ENCODE results near the gene RARA. TPM values are rescaled to one million over a fixed set of nuclear protein-coding genes. Genes with fewer than 3 reads are reported as not detected.

RARA gene
- total and polyA plus RNA-seq, 11 donors = 14.1 to 41.4 (median 19.4) TPM

DNA sequence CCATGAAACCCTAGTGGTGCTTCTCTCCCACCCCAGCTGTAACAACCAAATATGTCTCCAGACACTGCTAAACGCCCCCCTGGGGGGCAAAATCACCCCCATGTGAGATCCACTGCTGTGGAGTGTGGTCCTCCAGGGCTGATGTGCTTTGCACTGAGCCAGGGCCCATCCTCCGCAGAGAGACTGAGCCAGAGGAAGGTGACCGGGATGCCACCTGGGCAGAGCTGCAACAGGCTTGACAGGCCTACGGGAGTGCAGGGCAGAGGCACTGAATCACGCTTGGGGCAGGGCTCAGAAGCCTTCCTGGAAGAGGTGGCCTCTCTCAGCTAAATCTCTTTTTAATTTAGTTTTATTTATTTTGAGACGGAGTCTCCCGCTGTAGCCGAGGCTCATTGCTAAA lies 51.1 kb downstream of the RARA start:
- Histone ChIP-seq H3K9me3 (no peaks in the 10 kb centered on the region), H3K27ac (no peak overlapping the region), H3K36me3 (peaks cover 0 to 20% (median 12%) of the 10 kb centered on the region in 9 donors), H3K27me3 (peaks cover 0 to 16% (median 0%) of the 10 kb centered on the region in 9 donors), H3K4me3 (no peak overlapping the region), H3K4me1 (peaks cover 0 to 45% (median 20%) of the 10 kb centered on the region in 12 donors)
- WGBS, 4 donors = 90 to 95% (median 92%) methylated on average over 8 of the region's 8 CpGs
- intact Hi-C loops (cut with DNase I) = loop anchor here in 7 of 10 donors (2.0 to 5.0 kb wide), 8 partner anchors 37 to 202 kb away; partner anchors contain the start of gene TOP2A (in 4 of the 7)
- TF ChIP-seq POLR2A (IDR thresholded peaks at IDR 0.05) = no peak
- TF ChIP-seq, protein P1, sequence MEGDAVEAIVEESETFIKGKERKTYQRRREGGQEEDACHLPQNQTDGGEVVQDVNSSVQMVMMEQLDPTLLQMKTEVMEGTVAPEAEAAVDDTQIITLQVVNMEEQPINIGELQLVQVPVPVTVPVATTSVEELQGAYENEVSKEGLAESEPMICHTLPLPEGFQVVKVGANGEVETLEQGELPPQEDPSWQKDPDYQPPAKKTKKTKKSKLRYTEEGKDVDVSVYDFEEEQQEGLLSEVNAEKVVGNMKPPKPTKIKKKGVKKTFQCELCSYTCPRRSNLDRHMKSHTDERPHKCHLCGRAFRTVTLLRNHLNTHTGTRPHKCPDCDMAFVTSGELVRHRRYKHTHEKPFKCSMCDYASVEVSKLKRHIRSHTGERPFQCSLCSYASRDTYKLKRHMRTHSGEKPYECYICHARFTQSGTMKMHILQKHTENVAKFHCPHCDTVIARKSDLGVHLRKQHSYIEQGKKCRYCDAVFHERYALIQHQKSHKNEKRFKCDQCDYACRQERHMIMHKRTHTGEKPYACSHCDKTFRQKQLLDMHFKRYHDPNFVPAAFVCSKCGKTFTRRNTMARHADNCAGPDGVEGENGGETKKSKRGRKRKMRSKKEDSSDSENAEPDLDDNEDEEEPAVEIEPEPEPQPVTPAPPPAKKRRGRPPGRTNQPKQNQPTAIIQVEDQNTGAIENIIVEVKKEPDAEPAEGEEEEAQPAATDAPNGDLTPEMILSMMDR (IDR thresholded peaks at IDR 0.05) = no peak
- ATAC-seq = no peak
- DNase-seq = no peak

DNA sequence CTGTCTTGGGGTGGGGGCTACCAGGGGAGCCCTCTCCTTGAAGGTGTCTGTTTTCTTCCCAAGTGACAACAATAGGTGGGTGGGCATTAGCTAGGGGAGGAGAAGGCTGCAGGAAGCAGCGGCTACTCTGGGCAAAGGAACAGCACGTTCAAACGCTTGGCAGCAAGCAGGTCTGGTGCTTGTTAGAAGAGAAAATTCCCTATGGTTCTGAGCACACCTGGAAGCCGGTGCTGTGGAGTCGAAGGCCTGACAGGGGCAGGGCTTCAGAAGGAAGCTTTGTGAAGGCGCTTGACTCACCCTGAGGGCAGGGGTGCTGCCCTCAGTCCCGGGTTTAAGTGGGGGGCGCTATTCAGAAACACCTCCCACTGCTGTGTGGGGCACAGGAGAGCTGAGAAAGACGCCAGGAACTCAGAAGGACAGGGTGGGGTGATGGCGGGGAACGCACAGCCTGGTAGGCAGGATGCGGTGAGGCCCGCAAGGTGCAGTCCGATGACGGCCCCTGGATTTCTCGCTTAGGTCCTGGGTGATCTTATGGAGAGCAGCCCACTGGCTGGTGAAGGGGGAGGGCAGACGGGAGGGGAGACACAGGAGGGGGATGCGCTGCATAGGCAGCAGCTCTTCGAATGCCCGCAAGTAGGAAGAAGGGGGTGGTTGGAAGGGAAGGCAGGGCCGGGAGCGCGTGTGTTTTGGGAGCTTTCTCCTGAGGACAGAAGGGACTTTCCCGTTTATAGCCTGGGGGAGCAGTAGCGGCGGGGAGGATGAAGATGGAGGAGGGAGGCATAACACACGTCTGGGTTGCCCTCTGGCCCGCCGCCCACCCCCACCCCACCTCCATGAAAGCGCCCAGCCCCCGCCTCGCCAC lies 52.3 kb downstream of the RARA start:
- 71 to 84% (median 75%) methylated on average over 31 to 32 of the region's 32 CpGs for WGBS, 4 donors
- H3K4me3 ChIP-seq = no peak overlapping the region
- TF ChIP-seq POLR2A (IDR thresholded peaks at IDR 0.05) = no peak
- TF ChIP-seq, protein P1 (IDR thresholded peaks at IDR 0.05) = no peak
- peaks cover 0 to 8% (median under 1%) of the 10 kb centered on the region in 9 donors for H3K36me3 ChIP-seq
- H3K27me3 ChIP-seq = peaks cover 0 to 16% (median 0%) of the 10 kb centered on the region in 9 donors
- ATAC-seq = no peak
- H3K9me3 ChIP-seq = no peaks in the 10 kb centered on the region
- no peak overlapping the region for H3K27ac ChIP-seq
- intact Hi-C loops (cut with DNase I) = loop anchor here in 7 of 10 donors (2.0 to 5.0 kb wide), 8 partner anchors 36 to 201 kb away; partner anchors contain the start of gene TOP2A (in 4 of the 7)
- DNase-seq = peak in 1 of 5 donors; percentile 8
- peaks cover 0 to 34% (median 12%) of the 10 kb centered on the region in 12 donors for H3K4me1 ChIP-seq

- intact Hi-C loops (cut with DNase I) = loop anchor here in 7 of 10 donors (2.0 to 5.0 kb wide), 9 partner anchors 35 to 200 kb away; partner anchors contain the start of gene TOP2A (in 4 of the 7)
- DNase-seq (no peak), ATAC-seq (peak in 1 of 4 donors; percentile 2)
- no peak for TF ChIP-seq POLR2A (IDR thresholded peaks at IDR 0.05)
- TF ChIP-seq, protein P1 (IDR thresholded peaks at IDR 0.05) = no peak
- Histone ChIP-seq H3K4me3 (peak overlapping the region in 10 of 12 donors; percentile 43 to 69 (median 59)), H3K9me3 (no peaks in the 10 kb centered on the region), H3K36me3 (no peaks in the 10 kb centered on the region), H3K4me1 (peaks cover 0 to 34% (median 12%) of the 10 kb centered on the region in 12 donors), H3K27ac (peak overlapping the region in 1 of 12 donors; percentile 48), H3K27me3 (peaks cover 0 to 16% (median 0%) of the 10 kb centered on the region in 9 donors)
- 71 to 81% (median 75%) methylated on average over 14 to 24 of the region's 24 CpGs for WGBS, 4 donors
Observed at GRCh38 chr17:40361925-40362695, 53.1 kb downstream of the RARA start.
